HL-60 (cell line): Measurements from ENCODE around the gene NSL1.

Experiments used
- CTCF ChIP-seq: IDR thresholded peaks from one replicate; pipeline ENCODE4 v1.5.1; 2011; ENCODE audit warnings: low read length, control low read depth, inconsistent platforms; ENCODE audit not compliant: insufficient read depth
- GABPA ChIP-seq: IDR thresholded peaks from 2 replicates; pipeline ENCODE4 v1.6.1; 2012; ENCODE audit warnings: low read depth
- REST ChIP-seq: IDR thresholded peaks from 2 replicates; pipeline ENCODE4 v1.6.1; 2012; ENCODE audit warnings: low read depth; ENCODE audit not compliant: insufficient replicate concordance

- no peak for TF ChIP-seq REST
- TF ChIP-seq CTCF, result no peak
- no peak for TF ChIP-seq GABPA
Measured at GRCh38 chr1:212792396-212792908, 875 bp upstream of the NSL1 start.
